ENCODE results near the gene SAPCD1.

GRCh38 chr6:31771992-31772358, 9.5 kb downstream of the SAPCD1 start:
- TF ChIP-seq CTCF (IDR thresholded peaks at IDR 0.05), result no peak
- no peak for TF ChIP-seq ZFX (IDR thresholded peaks at IDR 0.05; ENCODE audit: borderline replicate concordance)

All from 22Rv1 (cell line).